ENCODE results near the gene RHBDF2.
A peak's percentile ranks its signal among the peaks of the same experiment; 100 is the strongest.
"Not testable (repeated sequence)": the region's sequence is repeated elsewhere in the genome, so short reads cannot be mapped to it uniquely, and the experiment has no call there.

Gene RHBDF2

GRCh38 chr17:76524598-76525512, 23.6 kb upstream of the RHBDF2 start:
- DNase-seq (ENCODE audit: low spot score): no peak

- DNase-seq (ENCODE audit: low spot score): peak; percentile 78
Measured at GRCh38 chr17:76523084-76524037, 22.1 kb upstream of the RHBDF2 start.

- not testable (repeated sequence) for DNase-seq (ENCODE audit: low spot score)
Measured at GRCh38 chr17:76521683-76522082, 20.5 kb upstream of the RHBDF2 start.

- no peak for DNase-seq (ENCODE audit: low spot score)
Measured at GRCh38 chr17:76521262-76521661, 20.0 kb upstream of the RHBDF2 start.

DNA sequence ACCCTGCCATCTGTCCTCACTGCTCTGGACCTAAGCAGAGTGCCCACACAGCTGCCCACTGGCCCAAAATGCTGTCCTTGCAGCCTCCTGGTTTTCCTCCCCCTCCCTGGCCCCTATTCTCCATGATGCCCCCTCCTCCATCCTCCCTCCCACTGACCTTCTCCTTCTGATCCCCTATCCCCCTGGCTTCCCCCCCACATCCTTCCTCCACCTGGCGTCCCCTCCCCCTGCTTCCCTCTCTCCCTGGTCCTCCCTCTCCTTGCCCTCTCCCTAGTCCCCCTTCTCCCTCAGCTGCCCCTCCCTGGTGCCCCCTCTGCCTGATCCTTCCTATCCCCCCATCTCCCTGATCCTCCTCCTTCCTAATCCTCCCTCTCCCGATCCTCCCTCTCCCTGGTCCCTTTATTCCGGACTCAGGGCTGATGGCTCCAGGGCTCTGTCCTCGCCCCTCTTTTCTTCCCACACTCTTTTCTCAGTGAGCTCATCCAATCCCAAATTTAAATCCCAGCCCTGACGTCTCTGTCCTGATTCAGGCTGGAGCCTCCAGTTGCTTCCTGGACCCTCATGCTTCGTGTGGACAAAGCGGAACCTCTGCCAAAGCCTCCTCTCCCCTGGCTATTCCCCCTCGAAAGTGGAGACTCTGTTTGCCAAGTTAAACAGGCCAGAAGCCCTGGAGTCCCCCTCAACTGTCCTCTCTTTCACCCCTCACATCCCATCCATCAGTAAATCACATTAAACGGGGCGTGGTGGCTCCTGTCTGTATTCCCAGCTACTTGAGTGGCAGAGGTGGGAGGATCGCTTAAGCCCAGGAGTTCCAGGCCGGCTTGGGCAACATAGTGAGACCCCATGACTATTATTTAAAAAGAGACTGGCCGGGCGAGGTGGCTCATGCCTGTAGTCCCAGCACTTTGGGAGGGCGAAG, 18.1 kb upstream of the RHBDF2 start:
- DNase-seq (ENCODE audit: low spot score): no peak

DNA sequence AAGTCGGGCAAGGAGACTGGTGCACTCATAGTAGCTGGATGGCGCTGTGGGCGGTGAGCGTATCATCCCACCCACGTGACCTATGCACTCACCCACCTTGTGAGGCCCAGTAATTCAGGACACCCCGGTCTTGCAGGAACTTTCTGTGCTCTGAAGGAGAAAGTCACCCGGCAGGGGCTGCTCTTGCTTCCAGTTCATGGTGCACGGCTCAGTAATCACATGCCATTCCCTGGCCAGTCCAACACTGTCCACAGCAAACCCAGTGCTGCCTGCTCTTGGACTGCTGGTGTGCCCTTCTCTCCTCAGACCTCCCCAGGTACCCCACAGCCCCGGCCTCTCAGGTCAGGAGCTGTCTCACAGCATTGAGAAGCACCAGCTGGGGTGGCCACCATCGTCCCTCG, 16.4 kb upstream of the RHBDF2 start:
- DNase-seq (ENCODE audit: low spot score): no peak

DNA sequence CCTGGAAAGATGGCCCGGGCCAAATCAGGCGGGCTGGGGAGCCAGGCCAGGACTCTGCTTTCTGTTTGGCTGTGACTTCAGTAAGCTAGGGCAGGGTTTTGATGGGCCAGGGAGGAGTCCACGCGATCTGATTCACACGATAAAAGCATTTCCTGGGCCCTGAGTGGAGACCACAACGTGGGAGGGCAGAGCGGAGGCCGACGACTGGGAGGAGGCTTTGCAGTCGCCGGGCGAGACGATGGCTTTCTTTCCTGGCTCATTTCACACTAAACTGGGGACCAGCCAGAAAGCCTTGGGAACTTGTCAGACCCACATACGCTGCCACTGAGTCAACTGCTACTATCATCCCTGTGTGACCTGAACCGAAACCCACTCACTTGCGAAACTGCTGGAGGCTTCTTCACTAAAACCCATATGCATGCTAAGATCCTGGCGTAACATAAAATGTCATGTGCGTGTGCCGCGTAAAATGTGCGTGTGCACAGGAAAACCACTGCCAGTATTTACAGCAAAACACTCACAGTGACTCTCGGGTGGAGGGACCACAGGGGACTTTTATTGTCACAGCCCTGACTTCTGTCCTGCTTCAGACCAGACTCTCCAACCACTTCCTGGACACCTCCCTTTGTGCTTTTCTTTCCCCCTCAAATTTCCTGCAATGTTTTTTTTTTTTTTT, 14.2 kb upstream of the RHBDF2 start:
- peak; percentile 93 for DNase-seq (ENCODE audit: low spot score)

DNA sequence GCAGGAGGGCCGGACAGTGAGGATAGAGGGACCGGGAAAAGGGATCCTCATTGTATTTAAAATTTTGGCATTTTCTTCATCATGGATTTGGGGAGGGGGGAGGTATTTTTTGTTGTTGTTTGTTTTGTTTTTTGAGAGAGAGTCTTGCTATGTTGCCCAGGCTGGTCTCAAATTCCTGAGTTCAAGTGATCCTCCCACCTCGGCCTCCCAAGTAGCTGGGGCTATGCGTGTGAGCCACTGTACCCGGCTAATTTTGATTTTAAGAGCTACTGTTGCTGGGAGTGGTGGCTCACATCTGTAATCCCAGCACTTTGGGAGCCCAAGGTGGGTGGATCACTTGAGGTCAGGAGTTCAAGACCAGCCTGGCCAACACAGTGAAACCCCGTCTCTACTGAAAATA, 13.1 kb upstream of the RHBDF2 start:
- DNase-seq (ENCODE audit: low spot score): not testable (repeated sequence)

- DNase-seq (ENCODE audit: low spot score): no peak
Measured at GRCh38 chr17:76513306-76513692, 12.1 kb upstream of the RHBDF2 start.

GRCh38 chr17:76512366-76513305, 11.4 kb upstream of the RHBDF2 start:
- no peak for DNase-seq (ENCODE audit: low spot score)

DNA sequence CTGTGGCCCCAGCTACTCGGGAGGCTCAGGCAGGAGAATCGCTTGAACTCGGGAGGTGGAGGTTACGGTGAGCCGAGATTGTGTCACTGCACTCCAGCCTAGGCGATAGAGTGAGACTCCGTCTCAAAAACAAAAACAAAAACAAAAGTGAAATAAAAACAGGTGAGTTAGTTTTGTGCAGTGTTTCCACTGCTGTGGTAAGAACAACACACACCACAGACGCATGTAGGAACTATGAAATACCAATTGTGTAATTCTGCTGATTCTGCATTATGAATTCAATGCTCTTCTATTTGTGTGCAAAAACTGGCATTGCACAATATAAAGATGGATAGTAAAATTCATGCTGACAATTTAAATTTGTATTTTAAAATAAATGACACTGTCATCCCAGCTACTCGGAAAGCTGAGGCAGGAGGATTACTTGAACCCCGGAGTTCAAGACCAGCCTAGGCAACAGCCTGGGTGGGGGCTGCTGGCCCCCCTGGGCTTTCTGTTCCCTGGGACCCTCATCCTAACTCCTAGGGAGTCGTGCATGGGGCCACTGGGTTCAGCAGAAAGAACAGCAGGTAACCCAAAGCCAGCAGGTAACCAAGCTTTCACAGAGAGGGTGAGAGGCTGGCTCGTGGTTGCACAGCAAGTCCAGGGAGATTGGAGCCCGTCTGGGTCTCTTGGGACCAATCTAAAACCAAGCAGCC, 10.6 kb upstream of the RHBDF2 start:
- DNase-seq (ENCODE audit: low spot score): no peak

DNA sequence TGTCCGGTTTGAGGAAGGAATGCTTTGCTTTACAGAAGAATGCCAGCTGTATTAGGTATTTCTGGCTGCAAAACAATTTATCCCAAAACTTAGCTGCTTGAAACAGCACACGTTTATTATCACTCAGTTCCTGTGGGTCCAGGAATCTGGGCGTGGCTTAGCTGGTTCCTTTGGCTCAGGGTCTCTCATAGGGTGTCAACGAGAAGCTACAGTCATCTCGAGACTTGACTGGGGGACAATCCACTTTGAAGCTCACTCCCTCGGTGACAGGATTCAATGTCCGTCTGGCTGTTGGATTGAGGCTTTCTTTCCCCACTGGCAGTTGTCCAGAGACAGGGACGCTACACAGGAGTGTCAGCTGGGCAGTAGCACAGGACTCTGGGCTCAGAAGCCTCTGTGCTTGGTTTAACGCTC, 9.6 kb upstream of the RHBDF2 start:
- DNase-seq (ENCODE audit: low spot score): no peak

- not testable (repeated sequence) for DNase-seq (ENCODE audit: low spot score)
Measured at GRCh38 chr17:76508472-76509063, 7.3 kb upstream of the RHBDF2 start.

- DNase-seq (ENCODE audit: low spot score): peak; percentile 90
Measured at GRCh38 chr17:76506408-76507345, 5.5 kb upstream of the RHBDF2 start.

DNA sequence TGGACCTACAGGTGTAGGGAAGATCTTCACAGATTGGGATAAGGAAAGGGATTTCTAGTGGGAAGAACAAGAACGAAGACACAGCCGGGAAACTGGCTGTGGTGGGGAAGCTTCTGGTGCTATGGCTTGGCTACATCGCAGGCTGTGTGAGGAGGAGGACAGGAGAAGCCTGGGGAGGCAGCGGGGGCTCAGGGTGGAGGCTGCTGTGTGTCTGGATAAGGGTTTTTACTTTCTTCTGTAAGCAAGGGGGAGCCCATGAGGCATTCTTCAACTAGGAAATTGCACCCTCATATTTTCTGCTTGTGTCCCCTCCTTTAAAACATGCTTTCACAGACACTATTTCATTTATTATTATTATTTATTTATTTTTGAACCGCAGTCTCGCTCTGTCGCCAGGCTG, 2.9 kb upstream of the RHBDF2 start:
- DNase-seq (ENCODE audit: low spot score): no peak

- no peak for DNase-seq (ENCODE audit: low spot score)
Measured at GRCh38 chr17:76502341-76503211, 1.4 kb upstream of the RHBDF2 start.

DNA sequence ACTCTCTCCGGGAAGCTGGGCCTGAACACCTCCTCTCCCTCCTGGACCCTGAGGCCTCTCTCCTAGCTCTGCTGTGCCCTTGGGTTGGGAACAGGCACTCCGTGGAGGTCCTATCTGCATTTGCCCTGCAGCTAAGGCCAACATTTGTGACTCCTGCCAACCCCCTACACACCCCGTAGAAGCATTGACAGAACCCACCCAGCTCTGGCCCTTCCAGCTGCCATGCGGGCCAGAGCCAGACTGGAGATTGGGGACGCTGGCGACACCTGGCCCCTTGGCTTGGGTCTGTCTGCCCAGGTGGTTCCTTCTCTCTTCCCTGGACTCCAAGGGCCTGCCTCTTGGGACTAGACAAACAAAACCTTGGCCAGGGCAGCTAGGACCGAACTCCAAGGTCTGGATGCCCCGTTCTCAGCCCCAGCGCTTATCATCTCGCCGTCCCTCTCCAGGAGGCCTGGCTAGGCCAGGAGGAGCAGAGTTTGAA, 644 bp upstream of the RHBDF2 start:
- no peak for DNase-seq (ENCODE audit: low spot score)
